DMS114 treated with DMSO at 0.1 percent for 48 hours (cell line): ENCODE data around the gene PRKAR1B.
A peak's percentile ranks its signal among the peaks of the same experiment; 100 is the strongest.

Experiments
- DNase-seq: peaks from one replicate; lab custom pipeline; 2025; ENCODE audit not compliant: unreplicated experiment; lab: John Stamatoyannopoulos, UW

The PRKAR1B gene

DNA sequence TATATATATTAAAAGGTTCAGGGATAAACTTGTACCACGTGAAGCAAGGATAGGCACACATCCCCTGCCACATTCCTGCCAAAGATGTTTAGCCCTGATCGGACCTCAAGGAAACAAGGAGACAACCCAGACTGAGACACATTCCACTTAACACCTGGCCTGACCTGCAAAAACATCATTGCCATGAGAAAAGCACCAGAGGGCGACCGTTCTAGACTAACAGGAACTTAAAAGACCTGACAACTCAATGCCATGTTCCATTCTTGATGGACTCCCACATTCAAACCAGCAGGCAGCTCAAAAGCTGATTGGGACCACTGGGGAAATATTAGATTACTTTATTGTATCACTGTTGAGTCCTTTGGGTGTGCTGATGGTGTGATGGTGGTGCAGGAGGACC, 199.4 kb downstream of the PRKAR1B start:
- DNase-seq: no peak

DNA sequence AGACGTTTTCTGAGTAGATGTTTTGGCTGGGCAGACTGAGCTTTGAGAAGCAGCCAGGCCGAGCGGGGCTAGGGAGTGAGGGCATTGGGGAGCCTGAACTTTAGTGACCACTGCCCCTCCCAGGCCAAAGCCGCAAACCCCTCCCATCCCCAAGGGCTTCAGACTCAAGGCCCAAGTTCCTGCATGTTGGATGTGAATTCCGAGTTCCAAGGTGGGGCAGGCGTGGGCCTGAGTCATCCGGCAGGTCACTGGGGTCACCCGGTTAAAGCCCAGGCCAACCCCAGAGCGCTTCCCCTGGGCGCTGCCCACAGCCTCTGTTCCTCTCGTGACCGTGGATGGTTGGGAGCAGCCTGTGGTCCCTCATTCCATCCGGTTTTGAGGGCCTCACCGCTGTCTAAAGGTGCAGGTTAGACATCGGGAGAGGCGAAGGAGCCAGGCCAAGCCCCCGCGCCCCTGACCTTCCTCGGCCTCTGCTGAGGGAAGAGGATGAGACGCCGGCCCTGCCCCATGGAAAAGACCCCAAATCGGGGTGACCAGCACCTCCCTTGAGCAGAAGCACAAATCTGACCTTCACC, 200.5 kb downstream of the PRKAR1B start:
- no peak for DNase-seq

DNA sequence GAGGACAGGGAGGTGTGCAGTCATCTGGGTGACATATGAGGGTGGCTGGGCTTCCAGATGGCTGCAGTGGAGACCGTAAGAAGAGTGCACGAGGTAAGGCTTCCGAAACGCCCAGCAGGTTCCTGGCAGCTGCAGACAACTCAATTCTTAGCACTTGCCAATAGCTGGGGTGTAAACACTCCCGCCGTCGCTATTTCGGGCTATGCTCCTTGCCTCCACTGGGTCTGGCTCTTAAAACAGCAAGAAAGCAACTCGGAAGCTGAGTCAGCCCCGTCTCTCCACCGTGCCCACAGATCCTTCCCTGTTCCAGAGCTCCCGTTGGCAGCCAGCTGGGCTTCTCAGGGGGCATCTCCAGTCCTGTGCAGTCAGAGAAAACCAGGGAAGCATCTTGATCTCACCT, 201.3 kb downstream of the PRKAR1B start:
- no peak for DNase-seq

GRCh38 chr7:524800-525199, 202.3 kb downstream of the PRKAR1B start:
- no peak for DNase-seq

- DNase-seq: no peak
Observed at GRCh38 chr7:523347-524336, 203.4 kb downstream of the PRKAR1B start.

DNA sequence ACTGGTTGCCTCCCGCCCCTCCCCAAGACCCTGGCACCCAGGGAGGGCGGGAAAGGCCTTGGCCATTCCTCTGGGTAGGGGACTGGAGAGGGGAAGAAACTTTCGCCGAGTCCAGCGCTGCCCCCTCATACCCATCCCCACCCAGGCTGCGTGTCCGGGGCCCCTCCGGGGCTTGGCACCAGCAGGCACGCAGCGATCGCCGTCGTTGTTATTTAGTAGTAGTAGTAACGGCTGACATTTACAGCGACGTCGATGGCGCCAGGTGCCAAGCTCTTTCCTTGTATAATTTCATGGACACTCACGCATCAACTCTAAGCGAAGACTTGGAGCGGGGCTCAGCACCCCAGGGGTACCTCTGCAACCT, 204.1 kb downstream of the PRKAR1B start:
- no peak for DNase-seq

- no peak for DNase-seq
Observed at GRCh38 chr7:522071-522950, 204.8 kb downstream of the PRKAR1B start.

DNA sequence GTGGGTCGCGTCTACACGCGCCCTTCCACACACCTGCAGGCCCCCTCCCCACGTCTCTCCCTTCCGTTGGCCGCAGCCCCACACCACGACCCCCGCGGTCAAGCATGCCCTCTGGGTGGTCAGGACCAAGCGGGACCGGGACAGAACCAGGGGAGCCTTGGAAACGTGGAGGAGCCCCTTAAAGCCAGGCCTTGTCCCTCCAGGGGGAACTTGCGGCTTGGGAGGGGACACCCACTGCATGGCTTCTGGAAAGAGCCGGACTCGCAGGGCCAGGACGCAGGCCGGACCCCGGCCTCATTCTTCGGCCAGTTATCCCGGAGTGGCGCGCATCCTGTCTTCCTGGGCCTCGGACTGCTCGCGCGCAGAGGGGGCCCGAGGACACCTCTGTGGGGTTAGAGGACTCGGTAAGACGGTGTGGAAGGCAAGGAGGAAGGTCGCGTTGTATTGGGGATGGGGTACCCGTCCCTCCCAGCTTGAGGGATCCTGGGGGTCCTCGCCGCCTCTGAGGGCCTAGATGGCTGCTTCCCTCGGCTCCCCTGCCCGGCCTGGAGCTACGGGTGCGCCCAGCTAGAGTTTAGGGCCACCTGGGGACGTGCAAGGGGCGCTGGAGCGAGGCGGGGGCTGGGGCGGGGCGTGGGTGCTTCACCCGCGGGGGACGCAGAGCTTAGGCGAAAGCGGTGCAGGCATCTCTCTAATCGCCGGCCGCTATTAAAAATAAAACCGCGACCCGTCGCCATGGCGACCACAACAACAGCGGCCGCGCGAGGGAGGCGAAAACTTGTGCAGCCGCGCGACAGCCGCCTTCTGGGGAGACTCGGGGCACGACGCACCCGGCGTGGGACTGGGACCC, 205.6 kb downstream of the PRKAR1B start:
- DNase-seq: no peak

DNA sequence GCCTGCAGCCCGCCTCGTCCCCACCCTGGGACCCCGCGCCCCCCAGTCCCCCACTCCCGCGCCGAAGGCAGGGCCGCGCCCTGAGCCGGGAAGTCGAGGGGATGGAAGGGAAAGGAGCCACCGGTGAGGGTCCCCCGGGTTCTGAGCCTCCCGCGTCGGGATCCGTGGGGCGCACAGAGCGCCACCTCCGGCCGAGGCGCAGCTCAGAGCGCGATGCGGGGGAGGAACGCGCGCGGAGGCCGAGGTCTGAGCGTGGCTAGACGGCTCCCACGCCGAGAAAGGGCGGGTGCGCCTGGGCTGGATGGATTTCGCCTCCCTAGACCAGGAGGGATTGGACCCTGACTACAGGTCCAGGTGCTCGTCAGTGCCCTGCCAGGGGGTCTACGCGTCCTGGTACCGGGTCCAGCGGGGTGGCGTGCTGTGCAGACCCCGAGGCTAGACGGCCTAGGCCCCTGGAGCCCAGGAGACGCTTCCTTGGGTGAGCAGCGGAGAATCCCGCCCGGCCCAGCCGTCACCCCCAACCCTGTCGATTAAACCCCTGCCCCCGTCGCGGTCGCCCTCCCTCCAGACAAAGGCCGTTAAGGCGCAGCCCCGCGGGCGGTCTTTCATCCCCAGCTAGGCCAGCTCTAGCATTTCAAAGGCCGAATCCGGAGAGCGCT, 206.4 kb downstream of the PRKAR1B start:
- no peak for DNase-seq

DNA sequence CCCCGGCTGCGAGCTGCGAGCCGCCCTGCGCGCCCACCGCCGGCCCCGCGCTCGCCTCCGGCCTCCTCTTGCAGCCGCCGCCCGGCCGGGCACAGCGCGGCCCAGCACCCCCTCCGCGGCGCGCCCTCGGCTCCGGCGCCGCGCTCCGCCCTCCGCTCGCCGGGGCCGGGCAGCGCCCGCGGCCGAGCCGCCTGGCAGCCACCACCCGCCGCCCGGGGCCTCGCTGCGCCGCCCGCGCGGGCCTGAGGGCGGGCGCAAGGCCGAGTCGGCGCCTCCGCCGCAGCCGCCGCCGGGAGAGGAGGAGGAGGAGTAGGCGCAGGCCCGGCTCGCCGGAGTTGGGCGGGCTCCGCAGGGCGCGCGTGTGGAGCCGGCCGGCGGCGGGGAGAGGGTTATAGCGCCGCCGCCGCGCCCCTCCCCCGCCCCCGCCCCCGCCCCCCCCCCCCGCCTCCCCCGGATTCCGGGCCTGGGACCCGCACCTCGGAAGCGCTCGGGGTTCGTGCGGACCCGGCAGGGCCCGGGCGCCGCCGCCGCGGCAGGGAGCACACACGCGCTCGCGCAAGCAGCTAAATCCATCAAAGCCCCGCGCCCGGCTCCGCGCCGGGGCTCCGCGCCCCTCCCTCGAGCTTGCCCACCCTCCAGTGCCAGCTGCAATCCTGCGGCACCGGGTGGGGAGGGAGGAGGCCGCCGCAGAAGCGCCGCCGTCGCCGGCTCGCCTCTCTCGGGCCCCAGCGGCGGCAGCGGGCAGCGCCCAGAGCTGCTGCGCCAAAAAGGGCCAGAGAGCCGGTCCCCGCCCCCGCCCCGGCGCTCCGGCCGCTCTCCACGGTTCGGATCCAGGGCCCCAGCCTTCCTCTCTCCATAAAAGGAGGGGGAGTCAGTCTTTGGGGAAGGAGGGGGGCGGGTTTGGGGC, 207.3 kb downstream of the PRKAR1B start, which contains the start of gene PDGFA:
Gene PDGFA, minus strand, starts transcription at position 363 of the 907 bp plus-strand sequence. CDS start 845 bp downstream, outside the sequence.
- peak; percentile 36 for DNase-seq

DNA sequence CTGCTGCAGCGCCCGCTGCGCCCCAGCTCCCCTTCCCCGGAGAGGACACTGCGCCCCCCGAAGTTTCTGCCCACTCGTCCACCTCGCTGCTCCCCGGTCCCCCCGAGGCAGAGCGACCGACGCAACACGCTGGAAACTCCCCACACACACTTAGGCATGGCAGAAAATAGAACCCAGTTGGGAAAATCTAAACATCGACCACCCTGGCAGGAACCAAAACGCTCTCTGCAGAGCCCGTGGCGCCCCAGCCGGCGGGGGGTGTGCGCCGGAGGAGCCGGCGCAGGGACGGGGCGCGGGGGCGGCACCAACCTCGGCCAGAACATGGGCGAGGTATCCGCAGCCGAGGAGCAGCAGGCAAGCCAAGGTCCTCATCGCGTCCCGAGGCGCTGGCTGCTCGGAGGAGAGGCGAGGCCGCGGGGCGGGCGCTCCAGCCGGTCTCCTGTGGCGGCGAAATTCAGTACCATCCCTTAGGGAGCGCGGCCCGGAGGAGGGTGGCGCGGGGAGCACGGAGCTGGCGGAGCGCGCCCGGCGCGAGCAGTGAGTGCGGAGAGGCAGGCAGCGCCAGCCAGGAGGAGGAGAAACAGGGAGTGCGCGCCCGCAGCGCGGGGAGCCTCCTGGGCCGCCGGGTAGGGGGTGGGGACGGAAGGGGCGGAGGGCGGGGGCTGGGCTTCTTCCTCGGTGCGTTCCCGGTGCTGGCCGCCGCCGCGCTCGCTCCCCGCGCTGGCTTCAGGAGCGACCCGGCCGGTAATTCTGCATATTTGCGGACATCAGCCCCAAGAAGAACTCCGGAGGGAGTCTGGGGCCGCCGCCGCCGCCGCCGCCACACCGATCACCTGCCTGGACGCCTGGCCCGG, 208.2 kb downstream of the PRKAR1B start:
- DNase-seq: peak; percentile 68

DNA sequence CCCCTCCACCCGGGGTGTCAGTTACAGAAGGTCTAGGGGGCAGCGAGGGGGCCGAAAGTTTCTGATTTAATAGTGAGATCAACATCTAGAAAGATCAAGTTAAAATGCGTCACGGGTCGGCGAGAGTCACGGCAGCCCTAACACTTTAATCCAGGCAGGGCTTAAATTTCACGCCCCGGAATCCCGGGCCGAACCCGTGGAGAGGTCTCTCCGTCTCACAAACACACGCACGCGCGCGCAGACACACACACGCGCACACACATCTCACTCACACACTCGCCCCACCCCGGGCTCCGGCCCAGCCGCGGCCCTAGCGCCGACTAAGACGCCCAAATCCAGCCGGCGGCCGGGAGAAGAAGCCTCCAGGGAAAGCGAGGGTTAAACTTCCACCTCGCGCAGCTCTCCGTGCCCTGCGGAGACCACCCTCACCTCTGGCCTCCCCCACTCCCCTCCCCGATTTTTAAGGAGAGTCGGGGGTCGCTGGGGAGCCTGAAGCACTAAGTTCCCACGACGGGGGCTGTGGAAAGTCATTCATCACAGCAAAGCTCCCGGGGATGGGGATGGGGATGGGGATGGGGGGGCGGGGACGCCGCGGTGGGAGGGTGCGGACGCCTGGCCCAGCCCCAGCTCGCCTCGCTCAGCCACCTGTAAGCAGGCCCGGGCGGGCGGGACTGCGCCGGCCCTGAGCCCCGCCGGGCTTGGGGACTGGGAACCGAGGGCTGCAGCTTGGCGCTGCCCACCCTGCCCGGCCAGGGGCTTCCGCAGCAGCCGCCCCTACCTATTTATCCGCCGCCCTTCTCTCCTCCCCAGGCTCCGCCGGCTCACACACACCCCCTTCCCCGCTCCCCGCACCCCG, 209.1 kb downstream of the PRKAR1B start:
- DNase-seq: no peak

DNA sequence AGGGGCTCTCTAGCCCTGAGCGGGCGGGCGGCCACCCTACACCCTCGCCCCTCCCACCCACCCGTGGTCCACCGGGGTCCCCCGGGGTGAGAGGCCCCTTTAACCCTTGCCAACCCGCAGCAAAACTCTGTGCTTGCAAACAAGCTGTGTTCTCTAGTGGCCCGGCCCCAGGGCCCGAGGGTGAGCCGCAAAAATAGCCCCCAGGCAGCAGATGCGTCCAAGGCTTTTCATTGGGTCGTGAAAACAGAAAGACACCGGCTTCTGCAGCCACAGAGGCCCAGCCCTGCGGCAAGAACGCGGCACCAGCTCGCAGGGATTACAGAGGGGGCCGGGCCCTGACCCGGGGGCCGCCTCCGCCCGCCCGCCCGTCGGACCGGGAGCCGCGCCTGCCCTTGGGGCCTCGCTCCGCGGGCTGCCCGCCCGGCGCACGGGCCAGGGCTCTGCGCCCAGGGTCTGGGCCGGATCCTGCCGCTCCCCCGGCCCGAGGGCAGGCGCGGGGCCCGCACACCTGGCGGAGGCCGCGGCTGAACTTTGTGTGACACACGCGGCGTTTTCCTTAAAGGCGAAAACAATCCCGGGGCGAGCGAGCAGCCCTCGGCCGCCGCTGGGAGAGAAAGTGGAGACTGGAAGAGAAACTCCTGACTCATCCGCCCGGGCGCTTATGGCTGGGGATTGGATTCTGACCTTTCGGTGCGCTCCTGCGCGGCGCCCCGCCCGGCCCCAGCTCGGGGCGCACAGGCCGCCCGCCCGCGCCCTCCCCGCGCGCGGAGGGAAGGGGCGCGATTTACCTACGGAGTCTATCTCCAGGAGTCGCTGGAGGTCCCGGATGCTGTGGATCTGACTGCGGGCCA, 210.2 kb downstream of the PRKAR1B start:
- no peak for DNase-seq

DNA sequence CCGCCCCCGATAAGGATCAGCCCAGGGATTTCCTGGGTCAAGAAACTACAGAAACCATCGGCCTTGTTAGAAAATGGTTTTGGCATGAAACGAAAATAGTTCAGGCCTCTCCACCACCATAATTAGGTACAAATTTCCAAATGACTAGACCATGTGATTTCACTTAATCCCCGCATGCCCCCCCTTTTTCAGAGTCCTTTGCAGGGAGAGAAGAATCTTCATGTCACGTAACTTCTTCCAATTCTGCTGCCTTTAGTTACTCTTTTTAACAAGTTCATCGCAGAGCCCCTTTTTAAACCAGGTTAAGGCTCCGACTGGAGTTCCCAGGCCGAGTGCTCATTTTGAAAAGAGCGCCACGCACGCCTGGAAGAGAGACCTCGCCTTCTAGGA, 210.9 kb downstream of the PRKAR1B start:
- no peak for DNase-seq

GRCh38 chr7:515628-516027, 211.5 kb downstream of the PRKAR1B start:
- no peak for DNase-seq
